HG02852 (cell line): ENCODE measurements around the gene SGCD.

ENCODE experiments used
- ATAC-seq: cut with Tn5 transposase; IDR thresholded peaks from one replicate; pipeline ENCODE4 v1.9.1; 2021; ENCODE audit warnings: mild to moderate bottlenecking, moderate library complexity; ENCODE audit not compliant: unreplicated experiment

The SGCD gene

GRCh38 chr5:156682971-156683370 is 356.0 kb downstream of the SGCD start:
- no peak for ATAC-seq

- no peak for ATAC-seq
These were observed 356.5 kb downstream of the SGCD start for GRCh38 chr5:156683509-156683908.

DNA sequence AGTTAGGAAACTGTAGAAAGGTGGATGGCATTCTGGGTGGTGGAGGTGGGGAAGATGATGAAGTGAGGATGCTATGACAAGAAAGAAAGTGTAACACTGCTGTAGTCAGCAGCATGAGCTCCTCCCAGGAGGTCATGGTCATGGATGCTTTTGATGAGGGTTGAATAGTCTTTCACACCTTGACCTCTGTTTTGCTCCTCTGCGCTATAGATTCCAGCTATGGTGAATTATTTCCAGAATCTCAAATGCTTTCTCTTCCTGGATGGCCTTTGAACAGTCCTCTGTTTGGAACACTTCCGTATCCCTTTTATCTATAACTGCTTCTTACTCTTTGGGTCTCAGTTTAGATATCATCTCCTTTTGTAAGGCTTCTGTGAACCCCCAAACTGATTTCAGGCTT is 357.3 kb downstream of the SGCD start:
- no peak for ATAC-seq

DNA sequence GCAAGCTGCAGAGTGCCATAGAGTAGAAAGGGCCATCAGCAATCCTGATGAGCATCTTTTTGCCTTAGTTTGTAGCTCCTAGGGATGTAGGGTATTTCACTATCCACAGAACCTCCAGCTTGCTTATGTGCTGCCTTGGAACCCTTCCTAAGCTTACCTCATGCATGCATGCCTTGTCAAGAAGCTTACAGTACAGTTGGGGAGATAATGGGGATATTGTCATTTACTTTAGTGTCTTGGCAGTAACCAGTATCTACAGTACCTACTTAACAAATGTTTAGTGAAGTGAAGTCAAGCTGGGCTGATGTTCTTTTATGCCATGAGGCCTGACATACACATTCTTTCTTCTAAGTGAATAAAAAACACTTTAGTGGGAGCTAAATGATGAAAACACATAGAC is 358.5 kb downstream of the SGCD start:
- ATAC-seq, result no peak

- no peak for ATAC-seq
These were observed 359.4 kb downstream of the SGCD start for GRCh38 chr5:156686380-156686779.

DNA sequence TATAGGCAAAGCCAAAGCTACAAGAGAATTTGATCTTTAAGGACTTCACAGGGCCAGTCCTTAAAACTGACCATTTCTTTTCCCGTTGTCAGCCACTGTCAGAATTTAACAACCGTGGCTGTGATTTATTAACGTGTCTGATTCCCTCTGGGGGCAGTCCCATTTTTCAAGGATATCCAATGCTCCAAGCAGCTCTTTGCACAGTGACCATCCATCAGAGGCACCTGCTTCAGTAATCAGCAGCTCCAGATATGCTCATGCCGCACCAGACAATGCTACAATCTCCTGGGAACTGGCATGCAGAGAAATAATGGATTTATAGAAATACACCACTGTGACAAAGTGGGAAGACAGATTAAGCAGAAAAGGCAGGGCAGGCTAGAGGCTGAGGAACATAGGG is 359.8 kb downstream of the SGCD start:
- ATAC-seq, result no peak

- ATAC-seq, result no peak
These were observed 360.6 kb downstream of the SGCD start for GRCh38 chr5:156687514-156687913.

- ATAC-seq, result no peak
These were observed 364.6 kb downstream of the SGCD start for GRCh38 chr5:156691572-156691971.

- no peak for ATAC-seq
These were observed 366.1 kb downstream of the SGCD start for GRCh38 chr5:156693113-156693512.

- no peak for ATAC-seq
These were observed 367.6 kb downstream of the SGCD start for GRCh38 chr5:156694598-156694997.

- ATAC-seq, result no peak
These were observed 368.8 kb downstream of the SGCD start for GRCh38 chr5:156695774-156696173.

- no peak for ATAC-seq
These were observed 371.4 kb downstream of the SGCD start for GRCh38 chr5:156698323-156698722.

DNA sequence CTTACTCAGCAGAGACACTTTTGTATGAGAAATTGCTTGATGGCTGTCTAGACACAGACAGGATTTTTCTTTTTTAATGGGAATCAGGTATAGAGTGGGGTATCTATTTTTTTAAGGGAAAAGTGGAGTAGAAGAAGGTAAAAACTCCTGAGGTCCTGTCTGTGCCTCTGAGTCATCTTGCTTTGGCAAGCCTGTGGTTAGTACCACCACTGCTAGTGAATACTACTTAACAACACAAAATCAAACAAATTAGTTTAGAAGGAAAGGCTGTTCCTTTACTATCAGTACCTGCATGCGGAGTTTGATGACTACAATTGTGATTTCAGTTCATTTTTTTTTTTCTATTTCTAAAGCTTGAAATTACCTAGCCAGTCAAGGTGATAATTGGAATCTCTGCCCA is 372.2 kb downstream of the SGCD start:
- ATAC-seq, result no peak

GRCh38 chr5:156704139-156704538 is 377.2 kb downstream of the SGCD start:
- no peak for ATAC-seq

DNA sequence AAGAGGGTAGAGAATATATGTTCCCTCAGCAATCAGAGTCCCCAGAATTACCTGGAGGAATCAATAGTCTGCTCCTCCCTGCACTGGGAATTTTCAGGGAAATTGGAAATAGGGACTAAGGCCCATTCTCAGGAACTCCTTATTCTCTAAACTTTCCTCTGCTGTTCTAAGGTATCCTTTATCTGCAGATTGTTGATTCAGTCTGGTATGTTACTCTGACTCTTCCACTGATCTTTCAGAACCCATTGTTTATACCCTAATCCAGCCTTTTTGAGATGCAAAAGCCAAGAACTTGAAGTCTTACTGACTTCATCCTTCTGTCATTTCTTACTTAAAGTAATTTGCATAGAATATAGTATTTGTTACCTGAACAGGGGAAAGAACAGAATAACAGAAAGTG is 379.7 kb downstream of the SGCD start:
- no peak for ATAC-seq

GRCh38 chr5:156707750-156708149 is 380.8 kb downstream of the SGCD start:
- no peak for ATAC-seq

DNA sequence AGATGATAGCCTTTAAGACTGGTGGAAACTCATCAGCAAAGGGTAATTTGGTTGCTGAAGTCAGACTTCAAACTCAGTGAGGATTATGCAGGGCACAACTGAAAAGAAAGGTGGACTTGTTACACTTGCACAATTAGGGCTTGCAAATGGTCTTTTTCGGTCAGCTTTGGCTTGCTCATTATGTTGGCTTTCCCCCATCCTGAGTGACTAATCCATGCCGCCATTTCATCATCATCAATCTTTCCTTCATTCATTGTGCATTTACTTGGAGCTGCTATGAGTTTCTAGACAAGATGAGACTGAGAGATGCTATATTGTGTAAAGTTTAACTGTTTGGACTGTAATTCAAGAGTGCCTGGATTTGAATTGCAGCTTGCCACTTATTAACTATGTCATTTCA is 388.3 kb downstream of the SGCD start:
- ATAC-seq, result no peak

DNA sequence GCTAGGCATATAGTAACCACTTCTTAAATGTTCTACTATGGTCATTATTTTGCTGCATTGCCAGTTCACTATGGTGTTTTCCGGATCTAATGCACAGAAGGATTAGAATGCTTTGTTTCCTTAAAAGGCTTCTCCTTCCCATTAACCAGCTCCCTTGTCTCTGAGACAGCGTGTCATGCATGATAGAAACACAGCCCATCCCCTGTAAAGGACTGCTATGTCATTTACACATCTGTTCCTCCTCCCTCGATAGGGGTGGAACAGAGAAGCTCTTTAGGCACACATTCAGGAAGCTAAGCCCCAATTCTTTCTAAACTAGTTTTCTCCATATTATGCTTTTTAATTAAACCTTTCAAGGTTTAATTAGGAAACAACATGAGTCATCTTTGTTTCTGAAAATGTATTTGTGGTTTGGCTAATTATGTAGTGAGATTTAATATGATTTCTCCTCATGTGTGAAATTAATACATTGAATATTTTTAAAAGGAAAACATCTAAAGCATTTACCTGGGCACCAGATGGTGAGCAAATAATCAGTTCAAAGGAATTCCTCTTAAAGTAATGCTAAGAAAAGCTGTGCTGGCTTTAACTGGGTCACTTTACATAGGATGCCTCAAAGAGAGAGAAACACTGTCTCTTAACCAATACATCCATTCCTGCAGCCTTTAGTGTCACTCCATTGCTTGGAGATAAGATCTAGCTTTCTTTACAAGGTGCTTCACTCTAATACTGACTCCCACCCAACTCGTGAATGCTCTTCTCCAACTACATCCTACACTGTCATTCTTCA is 389.8 kb downstream of the SGCD start:
- ATAC-seq, result no peak

DNA sequence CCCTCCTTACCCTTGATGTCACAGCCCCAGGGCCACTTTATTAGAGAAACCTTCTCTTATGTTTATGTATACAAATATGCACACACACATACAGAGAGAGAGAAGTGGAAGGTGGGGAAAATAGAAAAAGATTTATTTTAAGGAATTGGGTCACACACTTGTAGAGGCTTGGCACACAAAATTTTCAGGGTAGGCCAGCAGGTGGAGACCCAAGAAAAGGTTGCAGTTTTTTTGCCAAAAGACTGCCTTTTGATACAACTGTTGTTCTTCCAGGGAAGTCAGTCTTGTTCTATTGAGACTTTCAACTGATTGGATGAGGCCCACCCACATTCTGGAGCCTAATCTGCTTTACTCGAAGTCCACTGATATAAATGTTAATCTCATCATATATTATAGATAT is 392.0 kb downstream of the SGCD start:
- ATAC-seq, result no peak

DNA sequence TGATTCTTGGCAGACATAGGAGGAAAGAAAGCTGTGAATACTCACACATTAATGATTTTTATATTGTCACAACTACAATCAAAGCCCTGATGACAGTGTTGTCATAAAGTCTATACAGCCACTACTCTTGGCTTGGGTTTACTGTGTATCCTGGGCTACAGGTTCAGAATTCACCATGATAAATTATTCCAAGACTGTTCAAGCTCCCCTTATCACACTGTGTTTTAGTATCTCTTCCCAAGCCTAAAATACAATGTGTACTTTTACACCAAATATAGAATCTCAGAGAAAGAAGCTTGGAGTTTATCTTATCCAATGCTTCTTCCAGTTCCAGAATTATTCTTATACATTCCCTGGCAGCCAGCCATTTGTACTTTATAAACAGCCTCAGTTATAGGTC is 395.4 kb downstream of the SGCD start:
- no peak for ATAC-seq

DNA sequence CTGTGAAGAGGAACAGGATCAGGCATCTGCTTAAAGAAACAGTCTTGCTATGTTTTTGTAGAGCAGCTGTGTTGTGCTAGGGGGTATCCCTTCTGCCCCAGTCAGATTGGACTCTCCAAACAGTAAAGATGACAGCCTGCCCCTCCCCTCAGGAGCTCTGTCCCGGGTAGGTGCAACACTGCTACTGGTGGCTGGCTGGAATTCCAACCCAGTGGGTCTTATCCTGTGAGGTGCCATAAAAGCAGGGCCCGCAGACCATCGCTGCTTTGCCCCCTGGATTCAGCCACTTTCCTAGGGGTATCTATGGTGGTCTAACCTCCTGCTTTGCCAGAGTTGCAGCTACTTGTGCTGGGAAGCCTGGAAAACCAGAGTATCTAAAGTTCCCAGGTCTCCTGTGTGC is 408.5 kb downstream of the SGCD start:
- ATAC-seq, result no peak

DNA sequence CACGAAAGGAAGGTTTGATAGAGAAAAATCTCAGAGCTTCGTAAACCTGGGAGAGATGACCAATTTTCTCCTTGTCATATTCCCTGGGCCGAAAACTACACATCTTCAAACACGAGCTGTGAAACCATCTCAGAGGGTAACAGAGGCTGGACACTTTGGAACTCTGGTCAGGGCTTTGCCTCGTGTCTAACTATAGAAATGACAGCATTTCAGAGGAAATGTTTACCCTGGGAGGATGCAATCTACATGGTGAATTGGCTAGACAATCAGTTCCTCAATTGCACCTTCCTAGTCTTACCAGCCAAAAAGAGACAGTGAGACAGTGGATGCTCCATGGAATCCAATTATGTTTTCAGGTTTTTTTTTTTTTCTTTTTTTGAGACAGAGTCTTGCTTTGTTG is 414.6 kb downstream of the SGCD start:
- ATAC-seq, result no peak

DNA sequence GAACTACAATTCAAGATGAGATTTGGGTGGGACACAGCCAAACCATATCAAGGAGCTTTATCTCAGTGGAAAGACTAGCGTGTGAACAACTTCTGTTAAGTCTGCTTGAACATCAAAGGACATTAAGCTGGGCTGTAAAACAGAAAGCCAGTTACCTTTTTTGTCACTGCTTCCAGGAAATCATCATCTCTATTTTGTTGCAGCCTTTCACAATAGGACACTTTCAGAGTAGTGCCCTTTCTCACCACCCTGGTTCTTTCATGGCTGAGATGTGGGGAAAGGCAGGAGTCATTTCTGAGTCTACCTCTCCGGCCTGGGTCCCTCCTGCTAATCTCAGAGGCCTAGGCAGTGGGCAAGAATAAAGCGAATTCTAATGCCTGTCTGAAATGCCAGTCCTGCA is 426.9 kb downstream of the SGCD start:
- ATAC-seq, result no peak
